Left hindlimb (tissue), 1 donor: ENCODE data around the gene KDM2B.
A peak's percentile ranks its signal among the peaks of the same experiment; 100 is the strongest.
"Not testable (repeated sequence)": the region's sequence is repeated elsewhere in the genome, so short reads cannot be mapped to it uniquely, and the experiment has no call there.

ENCODE experiments used
- DNase-seq: peaks from one replicate; pipeline ENCODE4 v3.0.0-alpha.2; 2018

KDM2B gene

DNA sequence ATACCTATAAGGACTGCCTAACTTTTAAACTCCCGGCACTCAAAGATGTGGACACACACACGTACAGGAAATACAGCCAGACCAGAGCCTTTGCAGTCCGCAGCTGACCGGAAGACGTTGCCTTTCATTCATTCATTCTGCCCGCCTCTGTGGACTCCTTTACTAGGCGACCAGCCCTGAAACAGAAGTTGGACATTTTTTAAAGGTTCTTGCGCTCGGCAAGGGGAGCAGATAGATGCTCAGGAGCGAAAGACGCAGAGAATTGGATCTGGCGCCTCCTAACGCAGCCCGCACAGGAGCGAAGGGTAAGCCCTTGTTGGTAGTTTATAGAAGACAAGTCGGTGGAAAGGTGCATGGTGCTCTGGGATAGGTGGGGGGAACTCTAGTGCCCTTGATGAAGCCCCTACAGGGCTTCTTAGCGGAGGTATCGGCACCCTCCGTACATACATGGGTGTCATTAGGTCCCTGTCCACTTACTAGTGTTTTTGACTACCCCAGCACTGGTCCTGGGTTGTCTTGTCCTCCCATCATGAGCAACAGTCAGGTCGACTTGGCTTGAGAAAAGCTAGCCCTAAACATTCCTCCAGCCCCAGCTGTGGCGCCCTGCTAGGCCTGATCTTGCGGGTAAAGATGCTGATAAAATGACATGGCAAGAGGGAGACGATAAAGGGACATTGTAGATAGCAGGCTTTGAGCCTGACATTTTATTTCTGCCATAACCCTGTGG, at the start of gene KDM2B:
Gene KDM2B (minus strand): TSS at position 65 of the 727 bp plus-strand sequence. CDS start 112 bp downstream, outside the sequence.
- DNase-seq, result peak; percentile 48

GRCh38 chr12:121628536-121628935, 47.7 kb upstream of the KDM2B start:
- no peak for DNase-seq

DNA sequence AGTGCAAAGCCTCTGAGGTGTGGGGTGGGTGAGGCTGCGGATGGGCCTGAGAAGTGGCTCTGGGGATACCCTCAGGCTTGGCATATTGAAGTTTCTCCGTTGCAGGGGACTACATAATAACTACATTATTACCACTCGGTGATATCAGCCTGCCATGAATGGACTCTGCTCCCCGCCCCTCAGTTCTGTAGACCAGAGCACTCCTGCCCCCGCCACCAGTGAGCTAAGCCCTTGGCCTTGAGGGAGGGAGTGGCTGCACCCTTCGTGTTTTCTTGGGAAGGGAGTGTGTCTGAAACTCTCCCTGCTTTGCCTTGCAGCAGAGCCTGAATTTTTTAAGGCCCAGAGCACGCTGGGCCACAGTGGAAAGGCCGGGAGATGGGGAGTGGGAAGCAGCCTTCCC, 47.2 kb upstream of the KDM2B start:
- DNase-seq, result no peak

DNA sequence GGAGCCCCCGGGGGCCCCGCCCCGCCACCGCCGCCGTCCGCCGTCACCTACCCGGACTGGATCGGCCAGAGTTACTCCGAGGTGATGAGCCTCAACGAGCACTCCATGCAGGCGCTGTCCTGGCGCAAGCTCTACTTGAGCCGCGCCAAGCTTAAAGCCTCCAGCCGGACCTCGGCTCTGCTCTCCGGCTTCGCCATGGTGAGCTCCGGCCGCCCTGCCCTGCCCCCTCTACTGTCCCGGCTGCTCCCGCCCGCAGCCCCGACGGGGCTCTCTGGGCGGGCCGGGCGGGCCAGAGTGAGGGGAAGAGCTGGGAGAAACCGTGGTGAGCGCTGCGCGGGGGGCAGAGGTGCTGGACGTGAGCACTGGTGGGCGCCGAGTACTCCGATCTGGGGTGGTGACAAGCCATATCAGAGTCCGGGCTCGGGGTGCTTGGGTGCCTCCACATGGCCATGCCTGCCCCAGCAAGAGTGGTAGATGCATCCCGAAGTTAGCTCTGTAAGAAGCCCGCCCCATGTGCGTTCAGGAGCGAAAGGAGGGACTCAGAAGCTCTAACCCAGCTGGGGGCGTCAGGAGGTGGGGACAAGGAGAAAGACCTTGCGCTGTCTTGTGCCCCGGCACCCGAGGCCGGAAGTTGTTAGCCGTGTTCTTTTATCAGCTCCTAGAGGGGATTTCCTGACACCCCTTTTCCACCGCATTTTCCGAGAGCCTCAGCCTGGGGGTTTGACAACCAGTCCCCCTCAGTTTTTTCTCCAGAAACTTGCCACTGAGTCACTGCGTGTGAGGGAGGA, 46.2 kb upstream of the KDM2B start:
- peak; percentile 78 for DNase-seq

DNA sequence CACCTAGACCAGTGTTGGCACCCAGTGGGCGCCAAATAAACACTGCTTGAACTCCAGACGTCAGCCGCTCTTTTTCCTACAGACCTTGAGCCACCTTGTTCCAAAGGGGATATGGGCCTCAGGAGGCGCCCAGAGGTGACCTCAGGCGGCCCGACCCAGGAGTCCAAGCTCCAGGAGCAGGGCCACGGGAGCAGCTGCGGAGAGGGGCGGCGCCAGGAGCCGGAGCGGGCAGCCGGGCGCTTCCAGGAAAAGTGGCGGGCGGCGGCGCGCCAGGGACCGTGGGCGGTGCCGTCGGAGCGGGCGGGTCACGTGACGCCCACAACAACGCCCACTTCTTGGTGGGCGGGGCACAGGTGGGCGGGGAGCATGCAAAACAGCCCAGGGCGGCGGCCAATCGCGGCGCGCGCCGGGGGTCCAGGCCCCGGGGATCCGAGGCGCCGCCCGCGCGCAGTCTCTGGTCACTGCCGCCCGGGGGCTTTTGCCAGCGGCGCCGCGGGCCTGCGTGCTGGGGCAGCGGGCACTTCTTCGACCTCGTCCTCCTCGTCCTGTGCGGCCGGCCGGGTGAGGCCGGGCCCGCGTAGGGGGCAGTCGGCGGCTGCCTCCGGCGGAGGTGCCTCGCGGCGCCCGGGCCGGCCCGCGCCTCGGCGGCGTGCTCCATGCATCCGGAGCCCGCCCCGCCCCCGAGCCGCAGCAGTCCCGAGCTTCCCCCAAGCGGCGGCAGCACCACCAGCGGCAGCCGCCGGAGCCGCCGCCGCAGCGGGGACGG, 45.4 kb upstream of the KDM2B start, which contains the start of gene ORAI1:
Gene ORAI1 (plus strand): TSS at position 444 of the 766 bp plus-strand sequence.
- DNase-seq, result peak; percentile 96

DNA sequence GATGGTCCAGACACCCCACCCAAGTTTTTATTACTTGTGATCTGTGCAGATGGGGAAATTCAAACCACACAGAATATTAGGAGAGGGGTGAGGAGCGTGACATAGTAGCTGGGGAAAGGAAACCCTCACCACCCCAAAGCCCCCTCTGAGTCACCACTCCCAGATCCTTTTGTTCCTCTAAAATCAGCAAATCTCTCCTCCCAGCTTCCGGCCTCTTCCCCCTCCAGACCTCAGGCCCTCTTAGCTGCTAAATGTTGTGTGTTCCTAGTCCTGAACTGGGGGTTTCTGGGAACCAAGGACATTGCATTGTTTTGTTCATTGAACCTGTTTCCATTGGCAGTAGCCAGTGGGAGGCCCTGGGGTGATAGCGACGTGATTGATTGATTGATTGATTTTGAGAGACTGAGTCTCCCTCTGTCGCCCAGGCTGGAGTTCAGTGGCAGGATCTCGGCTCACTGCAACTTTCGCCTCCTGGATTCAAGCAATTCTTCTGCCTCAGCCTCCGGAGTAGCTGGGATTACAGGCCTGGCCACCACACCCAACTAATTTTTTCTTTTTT, 39.6 kb upstream of the KDM2B start:
- no peak for DNase-seq

DNA sequence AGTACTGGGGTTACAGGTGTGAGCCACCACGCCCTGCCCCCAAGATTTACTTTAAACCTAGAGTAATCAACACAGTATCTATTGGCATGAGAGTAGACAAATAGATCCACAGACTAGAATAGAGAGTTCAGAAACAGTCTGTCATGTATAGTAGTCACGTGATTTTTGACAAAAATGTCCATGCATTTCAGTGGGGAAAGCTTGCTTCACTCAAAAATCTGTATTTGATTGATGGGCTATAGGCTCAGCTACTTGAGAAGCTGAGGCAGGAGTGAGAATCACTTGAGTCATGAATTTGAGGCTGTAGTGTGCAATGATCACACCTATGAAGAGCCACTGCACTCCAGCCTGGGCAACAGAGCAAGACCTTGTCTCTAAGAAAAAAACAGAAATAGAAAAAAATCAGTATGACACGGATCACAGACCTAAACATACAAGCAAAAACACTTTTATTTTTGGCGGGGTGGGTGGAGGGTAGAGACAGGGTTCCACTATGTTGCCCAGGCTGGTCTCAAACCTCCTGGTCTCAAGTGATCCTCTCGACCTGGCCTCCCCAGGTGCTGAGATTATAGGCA, 37.9 kb upstream of the KDM2B start:
- no peak for DNase-seq

DNA sequence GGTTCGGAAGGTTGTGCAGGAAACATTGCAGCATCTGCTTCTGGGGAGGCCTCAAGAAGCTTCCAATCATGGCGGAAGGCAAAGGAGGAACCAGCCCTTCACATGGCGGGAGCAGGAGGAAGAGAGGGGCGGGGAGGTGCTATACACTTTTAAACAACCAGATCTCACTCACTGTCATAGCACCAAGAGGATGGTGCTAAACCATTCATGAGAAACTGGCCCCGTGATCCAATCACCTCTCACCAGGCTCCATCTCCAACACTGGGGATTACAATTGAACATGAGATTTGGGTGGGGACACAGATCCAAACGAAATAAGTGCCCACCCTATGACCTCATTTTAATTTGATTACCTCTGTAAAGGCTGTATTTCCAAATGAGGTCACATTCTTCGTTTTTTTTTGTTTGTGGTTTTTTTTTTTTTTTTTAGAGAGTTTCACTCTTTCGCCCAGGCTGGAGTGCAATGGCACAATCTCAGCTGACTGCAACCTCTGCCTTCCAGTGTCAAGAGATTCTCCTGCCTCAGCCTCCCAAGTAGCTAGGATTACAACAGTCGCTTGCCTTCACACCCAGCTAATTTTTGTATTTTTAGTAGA, 34.1 kb upstream of the KDM2B start:
- DNase-seq, result no peak

- DNase-seq, result no peak
Measured at GRCh38 chr12:121613462-121613861, 32.6 kb upstream of the KDM2B start.

DNA sequence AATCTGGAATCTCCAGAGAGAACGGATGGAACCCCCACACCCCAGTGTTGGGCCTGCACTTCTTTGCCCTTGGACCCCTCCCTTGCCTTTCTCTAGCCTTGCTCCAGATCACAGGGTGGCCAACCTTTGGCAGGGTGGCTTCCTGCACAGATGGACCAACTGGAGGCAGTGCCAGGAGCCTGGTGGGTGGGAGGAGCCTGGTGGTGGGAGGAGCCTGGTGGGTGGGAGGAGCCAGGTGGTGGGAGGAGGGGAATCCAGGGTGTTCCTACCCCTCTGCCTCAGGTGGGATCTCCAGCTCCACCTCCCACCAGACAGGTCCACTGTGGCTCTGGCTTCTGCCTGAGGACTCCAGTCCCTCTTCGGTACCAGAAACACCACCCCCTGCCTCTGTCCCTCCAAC, 30.5 kb upstream of the KDM2B start:
- DNase-seq, result no peak

DNA sequence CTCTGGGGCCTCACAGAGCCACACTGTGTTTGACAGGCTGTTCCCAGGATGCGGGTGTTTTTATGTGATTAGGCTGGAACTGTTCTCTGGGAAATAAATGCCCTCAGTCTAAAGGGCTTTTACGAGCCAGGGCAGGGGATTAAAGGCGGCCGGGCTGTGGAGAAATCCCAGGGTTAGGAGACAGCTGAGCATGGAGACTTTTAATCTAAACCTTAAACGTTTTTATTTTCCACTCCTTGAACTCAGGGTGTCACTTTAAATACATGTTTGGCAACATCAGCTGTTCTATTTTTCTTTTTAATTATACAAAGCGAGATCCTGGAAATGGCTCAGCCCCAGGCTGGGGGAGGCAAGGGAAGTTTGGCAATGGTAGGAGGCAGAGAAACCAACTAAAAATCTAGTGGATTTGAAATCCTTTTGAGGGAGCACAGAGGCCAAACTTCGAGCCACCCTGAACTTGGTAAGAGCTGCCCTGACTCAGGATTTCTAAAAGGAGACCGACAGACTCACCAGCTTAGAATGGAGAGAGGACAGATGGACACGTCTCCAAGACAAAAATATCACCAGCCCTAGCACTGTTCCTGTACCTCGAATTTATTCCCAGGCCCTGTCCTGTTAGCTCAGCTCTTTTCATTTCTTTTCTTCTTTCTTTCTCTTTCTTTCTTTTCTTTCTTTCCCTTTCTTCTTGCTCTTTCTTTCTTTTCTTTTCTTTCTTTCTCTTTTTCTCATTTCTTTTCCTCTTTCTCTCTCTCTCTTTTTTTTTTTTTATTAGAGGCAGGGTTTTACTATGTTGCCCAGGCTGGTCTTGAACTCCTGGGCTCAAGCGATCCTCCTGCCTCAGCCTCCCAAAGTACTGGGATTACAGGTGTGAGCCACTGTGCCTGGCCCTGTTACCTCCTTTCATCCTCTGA, 29.7 kb upstream of the KDM2B start:
- peak; percentile 47 for DNase-seq

- no peak for DNase-seq
Measured at GRCh38 chr12:121608301-121608700, 27.5 kb upstream of the KDM2B start.

GRCh38 chr12:121603581-121603980, 22.8 kb upstream of the KDM2B start:
- DNase-seq, result no peak

GRCh38 chr12:121602766-121603165, 21.9 kb upstream of the KDM2B start:
- DNase-seq, result no peak

GRCh38 chr12:121600702-121601336, 20.0 kb upstream of the KDM2B start:
- DNase-seq, result no peak

DNA sequence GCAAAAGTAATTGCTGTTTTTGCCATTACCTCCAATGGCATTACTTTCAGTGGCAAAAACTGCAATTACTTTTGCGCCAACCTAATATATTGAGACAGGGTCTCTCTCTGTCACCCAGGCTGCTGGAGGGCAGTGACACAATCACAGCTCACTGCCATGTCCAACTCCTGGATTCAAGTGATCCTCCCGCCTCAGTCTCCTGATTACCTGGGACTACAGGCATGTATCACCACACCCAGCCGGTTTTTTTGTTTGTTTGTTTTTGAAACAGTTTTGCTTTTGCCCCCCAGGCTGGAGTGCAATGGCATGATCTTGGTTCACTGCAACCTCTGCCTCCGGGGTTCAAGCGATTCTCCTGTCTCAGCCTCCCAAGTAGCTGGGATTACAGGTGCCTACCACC, 15.7 kb upstream of the KDM2B start:
- DNase-seq, result no peak

DNA sequence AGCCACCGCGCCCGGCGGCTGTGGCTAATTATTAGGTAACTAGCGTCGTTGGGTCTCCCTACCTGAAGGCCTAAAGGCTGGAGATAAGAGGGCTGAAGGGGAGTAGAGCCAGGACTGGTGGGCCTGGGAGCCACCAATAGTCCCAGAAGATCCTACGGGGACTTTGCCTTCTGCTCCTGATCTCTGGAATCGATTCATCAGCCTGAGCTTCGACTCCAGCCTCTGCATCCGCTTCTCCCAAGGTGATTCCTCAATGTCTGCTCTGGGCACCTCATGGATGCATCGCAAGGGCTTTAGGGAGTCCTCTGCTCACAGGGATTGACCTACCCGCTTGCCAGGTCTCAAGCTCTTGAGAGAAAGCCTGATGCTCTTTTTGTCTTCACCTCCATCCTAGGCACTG, 14.7 kb upstream of the KDM2B start:
- DNase-seq, result no peak

- no peak for DNase-seq
Measured at GRCh38 chr12:121592320-121592719, 11.5 kb upstream of the KDM2B start.

DNA sequence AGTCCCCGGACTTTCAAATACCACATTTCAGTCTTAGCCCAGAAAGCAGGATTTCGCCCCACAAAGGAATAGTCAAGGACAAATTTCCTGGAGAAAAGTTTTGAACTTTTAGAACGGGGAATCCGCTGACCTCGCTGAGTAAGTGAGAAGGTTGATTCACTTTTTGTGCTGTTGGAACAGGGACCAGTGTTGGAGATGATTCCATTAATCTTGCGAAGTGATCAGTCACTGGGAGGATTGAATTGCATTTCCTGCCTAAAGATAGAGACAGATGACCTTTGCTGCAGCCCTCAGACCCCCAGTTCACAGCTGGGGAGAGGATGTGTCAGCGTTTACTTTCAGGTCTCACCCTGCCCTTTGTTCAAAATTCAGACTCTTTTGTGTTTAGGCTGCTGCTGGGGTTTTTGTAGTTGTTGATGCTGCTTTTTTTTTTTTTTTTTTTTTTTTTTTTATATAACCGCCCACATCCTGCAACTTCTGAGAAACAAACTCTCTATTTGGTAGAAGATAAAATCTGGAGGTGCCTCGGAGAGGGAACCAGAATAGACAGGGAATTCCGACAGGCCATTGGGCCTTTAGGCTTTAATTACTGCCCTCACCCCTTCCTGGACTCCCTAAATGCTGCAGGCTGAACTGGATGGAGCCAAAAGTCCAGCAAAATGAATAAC, 9.8 kb upstream of the KDM2B start:
- DNase-seq, result no peak

DNA sequence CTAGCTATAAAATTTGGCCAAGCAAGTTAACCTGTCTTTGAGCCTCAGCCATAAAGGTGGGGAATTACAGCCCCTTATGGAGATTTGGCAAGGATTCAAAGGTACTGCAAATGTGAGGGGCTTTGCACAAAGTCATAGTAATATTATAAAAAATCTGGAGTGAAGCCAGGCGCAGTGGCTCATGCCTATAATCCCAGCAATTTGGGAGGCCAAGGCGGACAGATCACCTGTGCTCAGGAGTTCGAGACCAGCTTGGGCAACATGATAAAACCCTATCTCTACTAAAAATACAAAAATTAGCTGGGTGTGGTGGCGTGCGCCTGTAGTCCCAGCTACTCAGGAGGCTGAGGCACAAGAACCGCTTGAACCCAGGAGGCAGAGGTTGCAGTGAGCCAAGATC, 4.1 kb upstream of the KDM2B start:
- not testable (repeated sequence) for DNase-seq
